Right lobe of liver (tissue), 4 donors: Measurements from ENCODE around the gene FCAMR.

ENCODE experiments used
- CTCF ChIP-seq, 4 donors: fragments of 200-600 bp in 3 of 4; fragments of 450-650 bp in 1 of 4; IDR thresholded peaks; one replicate each; pipeline versions ENCODE4 v1.5.1 to v1.8.0; 2016 to 2022; ENCODE audit warnings: antibody characterized with exemption in 4 of 4, mild to moderate bottlenecking in 2 of 4
- POLR2A ChIP-seq: fragments of 450-650 bp; IDR thresholded peaks from one replicate; pipeline ENCODE4 v1.6.1; 2017; ENCODE audit warnings: antibody characterized with exemption, mild to moderate bottlenecking
- donor health status: DM: no; HTN: no; CAD: no.
- donor health status: DM: no; HTN: no; CAD: no.
- donor health status: DM: no; HTN: yes; CAD: no.

- no peak for TF ChIP-seq CTCF (IDR thresholded peaks at IDR 0.05)
- TF ChIP-seq POLR2A: no peak
Measured at GRCh38 chr1:207003210-207003609, 33.0 kb upstream of the FCAMR start.
